GM21360 (cell line): ENCODE data around the gene LSM7.
"Not testable (repeated sequence)": the region's sequence is repeated elsewhere in the genome, so short reads cannot be mapped to it uniquely, and the experiment has no call there.

ENCODE experiments used
- ATAC-seq: cut with Tn5 transposase; IDR thresholded peaks from one replicate; pipeline ENCODE4 v1.9.1; 2021; ENCODE audit warnings: mild to moderate bottlenecking, moderate library complexity; ENCODE audit not compliant: unreplicated experiment

LSM7 gene

DNA sequence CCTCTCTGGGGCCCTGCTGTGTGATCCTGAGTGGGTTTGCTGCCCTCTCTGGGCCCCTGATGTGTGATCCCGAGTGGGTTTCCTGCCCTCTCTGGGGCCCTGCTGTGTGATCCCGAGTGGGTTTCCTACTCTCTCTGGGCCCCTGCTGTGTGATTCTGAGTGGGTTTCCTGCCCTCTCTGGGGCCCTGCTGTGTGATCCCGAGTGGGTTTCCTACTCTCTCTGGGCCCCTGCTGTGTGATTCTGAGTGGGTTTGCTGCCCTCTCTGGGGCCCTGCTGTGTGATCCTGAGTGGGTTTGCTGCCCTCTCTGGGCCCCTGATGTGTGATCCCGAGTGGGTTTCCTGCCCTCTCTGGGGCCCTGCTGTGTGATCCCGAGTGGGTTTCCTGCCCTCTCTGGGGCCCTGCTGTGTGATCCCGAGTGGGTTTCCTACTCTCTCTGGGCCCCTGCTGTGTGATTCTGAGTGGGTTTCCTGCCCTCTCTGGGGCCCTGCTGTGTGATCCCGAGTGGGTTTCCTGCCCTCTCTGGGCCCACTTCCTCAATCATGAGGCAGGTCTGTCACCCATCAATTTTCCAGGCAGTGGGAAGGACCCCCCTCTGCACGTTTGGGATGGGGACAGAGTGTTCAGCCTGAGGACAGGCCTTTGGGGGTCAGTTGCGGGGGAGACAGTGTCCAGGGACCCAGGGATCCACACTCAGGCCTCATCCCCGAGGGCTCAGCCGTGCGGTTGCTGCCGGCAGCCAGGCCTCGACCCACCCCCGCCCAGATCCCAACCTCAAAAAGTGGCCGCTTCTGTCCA, 46.9 kb downstream of the LSM7 start:
- ATAC-seq, result not testable (repeated sequence)

DNA sequence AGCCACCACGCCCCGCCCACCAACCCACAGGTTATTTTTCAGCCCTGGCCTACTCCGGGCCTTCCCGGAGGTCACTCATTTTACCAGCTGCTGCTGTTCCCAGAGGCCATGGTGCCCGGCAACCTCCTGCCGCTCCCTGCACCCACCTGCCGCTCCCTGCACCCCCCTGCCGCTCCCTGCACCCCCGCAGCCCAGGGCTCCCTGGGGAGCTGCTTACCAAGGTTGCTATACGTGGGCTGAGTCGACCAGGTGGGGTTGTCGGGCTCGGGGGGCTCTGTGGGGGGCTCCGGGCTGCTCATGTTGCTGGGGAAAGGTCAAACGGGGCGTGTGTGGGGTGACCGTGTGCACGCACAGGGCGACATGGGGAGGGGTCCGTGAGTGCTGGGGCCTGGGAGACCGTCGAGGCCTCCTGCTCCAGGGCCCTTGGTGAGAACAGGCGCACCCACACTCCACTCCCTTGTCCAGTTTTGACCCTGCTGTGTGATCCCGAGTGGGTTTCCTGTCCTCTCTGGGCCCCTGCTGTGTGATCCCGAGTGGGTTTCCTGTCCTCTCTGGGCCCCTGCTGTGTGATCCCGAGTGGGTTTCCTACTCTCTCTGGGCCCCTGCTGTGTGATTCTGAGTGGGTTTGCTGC, 47.6 kb downstream of the LSM7 start:
- no peak for ATAC-seq

DNA sequence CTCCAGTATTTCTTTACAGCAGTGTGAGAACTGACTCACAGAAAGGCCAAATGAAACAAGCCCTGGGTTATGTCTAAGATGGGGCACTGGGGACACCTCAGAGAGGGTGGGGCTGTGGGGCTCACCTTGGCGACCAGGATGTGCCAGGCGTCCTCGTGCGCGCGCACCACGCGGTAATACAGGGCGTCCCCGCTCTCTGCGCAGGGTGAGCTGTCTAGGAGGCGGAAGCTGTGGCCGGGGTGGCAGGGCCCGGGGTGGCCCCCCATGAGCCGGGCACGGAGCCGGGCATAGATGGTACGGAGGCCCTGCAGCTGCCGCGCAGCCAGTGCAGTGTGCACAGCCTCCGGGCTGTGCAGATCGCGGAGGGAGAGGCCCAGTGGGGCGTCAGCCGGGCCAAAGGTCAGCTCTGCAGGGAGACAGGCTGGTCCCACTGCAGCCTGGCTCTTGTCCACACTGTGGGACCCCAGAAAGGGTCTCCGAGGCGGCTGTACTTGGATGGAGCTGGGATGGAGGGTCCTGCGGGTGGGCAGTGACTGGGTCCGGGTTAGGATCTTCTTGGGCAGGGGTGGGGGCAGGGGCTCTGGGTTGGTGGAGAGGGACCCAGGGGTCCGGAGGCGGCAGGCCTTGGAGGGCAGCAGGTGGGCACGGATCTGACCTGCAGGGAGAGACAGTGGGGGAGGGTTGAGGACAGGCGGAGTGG, 49.8 kb downstream of the LSM7 start:
- no peak for ATAC-seq

DNA sequence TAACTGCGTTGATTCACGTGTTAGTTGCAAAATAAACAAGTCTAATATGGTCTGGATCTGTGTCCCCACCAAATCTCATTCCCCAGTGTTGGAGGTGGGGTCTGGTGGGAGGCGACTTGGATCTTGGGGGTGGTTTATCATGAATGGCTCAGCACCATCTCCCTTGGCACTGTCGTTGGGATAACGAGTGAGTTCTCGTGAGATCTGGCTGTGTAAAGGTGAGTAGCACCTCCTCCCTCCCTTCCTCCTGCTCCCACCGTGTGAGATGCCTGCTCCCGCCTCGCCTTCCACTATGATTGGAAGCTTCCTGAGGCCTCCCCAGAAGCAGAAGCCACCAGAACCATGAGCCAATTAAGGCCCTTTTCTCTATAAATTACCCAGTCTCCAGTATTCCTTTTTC, 51.2 kb downstream of the LSM7 start:
- ATAC-seq, result no peak

DNA sequence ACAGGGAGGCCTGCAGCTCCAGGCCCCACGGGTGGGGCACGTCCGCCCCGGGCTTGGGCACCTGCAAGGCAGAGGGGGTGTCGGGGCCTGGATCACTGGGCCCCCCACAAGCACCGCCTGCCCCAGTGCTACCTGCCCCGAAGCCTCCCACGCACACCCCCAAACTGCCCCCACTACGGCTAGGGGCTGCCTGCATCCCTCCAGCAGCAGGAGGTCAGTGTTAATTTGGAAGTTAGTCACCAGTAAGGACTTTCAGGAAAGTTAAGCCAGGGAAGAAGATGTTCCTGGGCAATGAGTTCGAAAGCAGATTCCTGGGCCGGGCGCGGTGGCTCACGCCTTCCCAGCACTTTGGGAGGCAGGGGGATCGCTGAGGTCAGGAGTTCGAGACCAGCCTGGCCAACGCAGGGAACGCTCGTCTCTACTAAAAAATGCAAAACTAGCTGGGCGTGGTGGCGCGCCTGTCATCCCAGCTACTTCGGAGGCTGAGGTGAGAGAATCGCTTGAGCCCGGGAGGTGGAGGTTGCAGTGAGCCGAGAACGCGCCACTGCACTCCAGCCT, 51.9 kb downstream of the LSM7 start:
- ATAC-seq, result no peak

DNA sequence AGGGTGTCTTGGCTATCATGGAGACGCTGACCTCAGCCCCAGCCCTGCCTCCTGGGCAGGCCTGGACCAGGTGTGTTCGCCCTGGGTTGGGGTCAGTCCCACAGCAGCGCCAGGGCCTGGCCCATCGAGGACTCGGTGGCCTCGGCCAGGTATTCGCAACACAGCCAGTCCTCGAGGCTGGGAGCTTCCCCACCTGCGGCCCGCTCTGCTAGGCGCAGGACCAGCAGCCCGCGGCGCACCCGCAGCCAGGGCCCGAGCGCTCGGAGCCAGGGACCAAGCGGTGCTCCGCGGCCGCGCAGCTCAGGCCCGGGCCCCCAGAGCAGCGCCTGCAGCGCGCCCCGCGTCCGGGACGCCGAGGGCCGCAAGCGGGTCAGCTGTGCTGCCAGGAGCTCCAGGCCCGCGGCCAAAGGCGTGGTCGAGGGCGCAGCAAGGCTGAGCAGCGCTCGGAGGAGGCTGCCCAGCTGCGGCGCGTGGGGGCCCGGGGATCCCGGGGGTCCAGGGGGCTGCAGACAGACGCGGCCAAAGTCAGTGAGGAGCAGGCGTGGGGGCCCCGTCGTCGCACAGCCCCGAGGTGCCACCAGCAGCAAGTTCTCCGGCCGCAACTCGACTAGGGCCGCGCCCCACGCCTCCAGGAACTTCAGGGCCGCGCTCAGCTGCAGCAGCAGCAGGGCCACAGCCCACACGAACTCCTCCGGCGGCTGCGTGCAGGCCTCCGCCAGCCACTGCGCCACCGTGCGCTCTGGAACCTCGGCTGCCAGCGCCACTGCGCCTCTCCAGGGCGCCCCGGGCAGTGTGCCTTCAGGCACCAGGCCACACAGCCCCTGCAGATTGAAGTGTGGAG, 52.6 kb downstream of the LSM7 start:
- no peak for ATAC-seq

DNA sequence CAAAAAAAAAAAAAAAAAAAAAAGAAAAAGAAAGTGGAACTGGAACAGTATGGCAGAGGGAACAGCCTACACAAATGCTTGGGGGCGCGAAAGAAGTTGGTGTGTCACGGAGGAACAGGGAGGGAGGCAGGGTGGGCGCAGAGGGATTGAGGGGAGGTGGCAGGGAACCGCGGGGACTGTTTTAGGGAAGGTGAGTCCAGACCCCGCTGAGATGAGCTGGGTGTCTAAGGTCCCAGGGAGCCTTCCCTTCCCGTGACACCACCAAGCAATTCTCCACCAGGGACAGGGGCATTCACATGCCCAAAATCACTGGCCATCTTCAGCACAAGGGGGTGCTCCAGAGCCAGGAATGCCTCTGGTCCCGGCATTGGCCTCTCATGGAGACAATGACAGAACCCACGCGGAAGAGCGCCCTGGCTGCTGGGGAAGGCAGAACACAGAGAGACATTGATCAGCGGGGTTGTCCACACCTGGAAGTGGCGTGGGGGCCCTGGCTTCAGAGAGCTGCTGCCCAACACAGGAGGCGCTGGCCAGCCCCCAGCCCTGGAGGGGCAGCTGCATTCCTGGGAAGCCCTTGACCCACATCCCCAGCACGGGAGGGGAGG, 53.4 kb downstream of the LSM7 start:
- no peak for ATAC-seq

DNA sequence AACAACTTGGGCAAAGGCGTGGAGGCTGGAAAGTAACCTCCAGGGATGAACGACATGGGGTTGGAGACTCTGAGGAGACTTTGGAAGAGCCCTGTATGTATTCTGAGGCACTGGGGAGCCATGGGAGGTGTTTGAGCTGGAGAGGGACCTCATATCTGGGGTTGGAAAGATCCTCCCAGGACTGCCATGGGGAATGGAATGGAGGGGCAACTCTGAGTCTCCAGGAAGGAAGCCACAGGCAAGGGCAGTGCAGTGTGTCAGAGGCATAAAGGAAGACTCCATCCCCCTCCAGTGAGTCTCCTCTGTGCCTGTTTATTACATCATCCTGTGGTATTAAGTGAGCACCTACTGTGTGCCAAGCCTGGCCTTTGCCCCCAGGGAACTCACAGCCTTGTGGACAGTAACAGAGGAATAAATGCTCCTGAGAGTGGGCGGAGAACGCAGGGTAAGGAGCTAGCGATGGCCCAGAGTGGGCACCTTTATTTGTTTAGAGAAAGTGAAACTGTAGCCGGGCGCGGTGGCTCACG, 54.1 kb downstream of the LSM7 start:
- no peak for ATAC-seq

DNA sequence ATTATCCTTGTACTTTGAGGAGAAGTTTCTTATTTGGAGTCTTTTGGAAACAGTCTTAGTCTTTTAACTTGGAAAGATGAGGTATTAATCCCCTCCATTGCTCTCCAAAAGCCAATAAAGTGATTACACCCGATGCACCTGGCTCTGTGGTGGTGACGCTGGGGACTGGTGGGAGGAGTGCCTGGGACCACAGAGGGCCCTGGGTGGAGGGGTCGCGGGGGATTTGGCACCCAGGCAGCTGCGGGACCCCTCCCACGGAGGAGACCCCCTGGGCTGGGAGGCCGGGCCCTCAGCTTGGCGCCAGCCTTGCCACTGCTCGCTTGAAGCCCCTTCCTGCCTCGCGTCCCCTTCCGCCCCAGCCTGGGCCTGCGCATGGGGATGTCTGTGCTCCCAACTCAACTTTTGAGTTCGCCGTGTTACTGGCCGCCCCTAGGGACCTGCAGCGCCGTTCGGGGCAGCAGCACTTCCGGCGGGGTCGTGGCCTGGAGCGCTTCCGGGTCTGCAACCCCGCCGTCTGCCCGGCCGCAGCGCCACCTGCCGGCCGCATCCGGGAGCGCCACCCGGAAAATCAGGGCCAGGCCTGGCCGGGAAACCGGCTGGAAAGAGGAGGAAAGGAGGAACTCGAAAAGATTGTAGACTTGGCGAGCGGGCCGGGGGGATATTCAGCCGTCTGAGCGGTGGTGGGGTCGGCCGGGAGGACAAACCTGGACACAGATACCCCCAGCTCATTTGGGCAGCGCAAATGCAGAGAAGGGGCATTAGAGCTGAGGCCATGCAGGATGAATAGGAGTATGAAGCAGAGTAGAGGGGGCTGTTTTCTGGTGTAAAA, 54.8 kb downstream of the LSM7 start:
- no peak for ATAC-seq
